Frontal cortex (tissue), 4 donors: ENCODE data around the gene SCMH1. TPM values are rescaled to one million over a fixed set of nuclear protein-coding genes. Genes with fewer than 3 reads are reported as not detected.

Experiments used
- DNase-seq, 2 donors: peaks; one replicate each; pipeline ENCODE4 v3.0.0; 2012; ENCODE audit warnings: low spot score in 2 of 2
- FAIRE-seq: peaks from 2 replicates; lab custom pipeline; 2012; peaks lifted over from hg19 to GRCh38; lab: Jason Lieb, UNC
- total RNA-seq: library from RNA; depleted of rRNA; stranded (reverse); fragments of >200 nt; gene quantifications from one replicate; pipeline ENCODE4 v1.2.3, GENCODE V29; 2014
- donor health status: control.
- donor health status: control.
- donor health status: control.

Gene SCMH1
- 29.8 TPM for total RNA-seq

GRCh38 chr1:41241749-41242341 lies at the start of gene SCMH1:
TSS of gene SCMH1 (minus strand) at chr1:41242306. CDS start at chr1:41186133, 56,173 bp downstream.
- DNase-seq (peak; percentile 78 to 81), FAIRE-seq (no peak)

- DNase-seq, result no peak
Observed at GRCh38 chr1:41291195-41291594, 49.1 kb upstream of the SCMH1 start.

DNA sequence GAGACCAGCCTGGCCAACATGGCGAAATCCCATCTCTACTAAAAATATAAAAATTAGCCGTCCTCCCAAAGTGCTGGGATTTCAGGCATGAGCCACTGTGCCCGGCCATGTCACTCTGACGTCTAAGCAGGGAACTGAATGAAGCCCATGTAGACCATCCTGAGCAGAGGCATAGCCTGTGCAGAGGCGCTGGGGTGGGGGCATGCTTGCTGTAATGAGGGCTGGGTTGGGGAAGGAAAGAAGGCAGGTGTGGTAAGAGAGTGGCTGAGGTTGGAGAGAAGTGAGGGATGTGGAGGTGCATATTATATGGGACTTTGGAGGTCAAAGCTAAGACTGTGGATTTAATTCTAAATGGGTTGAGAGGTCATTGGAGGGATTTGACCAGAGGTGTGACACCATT lies 47.1 kb upstream of the SCMH1 start:
- DNase-seq, result no peak
- FAIRE-seq, result no peak

More at GRCh38 chr1:41291195-41291594, 49.1 kb upstream of the SCMH1 start:
- no peak for FAIRE-seq

- FAIRE-seq, result no peak
Observed at GRCh38 chr1:41286992-41287391, 44.9 kb upstream of the SCMH1 start.

GRCh38 chr1:41286486-41286885 lies 44.4 kb upstream of the SCMH1 start:
- DNase-seq (no peak), FAIRE-seq (no peak)

More at GRCh38 chr1:41286992-41287391, 44.9 kb upstream of the SCMH1 start:
- no peak for DNase-seq

DNA sequence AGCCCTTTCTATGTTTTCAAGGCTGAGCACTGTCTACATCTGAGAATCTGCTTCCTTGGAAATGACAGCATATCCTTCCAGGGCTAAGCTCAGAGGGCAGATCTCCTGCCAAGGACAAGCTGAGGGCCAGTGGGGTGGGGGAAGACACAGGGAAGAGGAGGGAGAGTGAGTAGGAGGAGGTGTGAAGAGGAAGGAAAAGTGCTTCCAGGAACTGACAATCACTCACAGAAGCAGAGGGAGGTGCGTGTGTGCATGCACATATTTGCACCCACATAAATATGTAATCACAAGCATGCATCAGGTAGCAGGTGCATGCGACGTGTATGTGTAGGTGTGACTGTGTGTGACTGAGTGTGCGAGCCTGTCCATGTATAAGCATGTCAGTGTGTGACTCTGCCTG lies 43.7 kb upstream of the SCMH1 start:
- no peak for DNase-seq

DNA sequence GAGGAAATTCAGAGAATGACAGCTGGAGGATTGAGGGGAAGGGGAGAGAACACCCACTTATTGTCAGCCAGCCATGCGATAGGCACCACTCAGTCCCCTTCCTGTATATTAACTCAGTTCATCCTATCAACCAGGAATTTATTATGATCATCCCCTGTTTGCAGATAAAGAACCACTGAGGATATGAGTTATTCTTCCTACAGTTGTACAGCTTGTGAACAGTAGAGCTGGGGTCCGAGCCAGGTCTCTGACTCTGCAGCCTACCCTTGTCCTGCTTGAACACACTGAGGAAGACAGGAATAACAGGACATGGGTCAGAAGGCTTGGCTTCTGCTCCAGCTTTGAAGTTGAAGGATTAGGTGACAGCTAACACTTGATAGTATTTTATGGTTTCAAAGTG lies 42.0 kb upstream of the SCMH1 start:
- DNase-seq (no peak), FAIRE-seq (no peak)

More for the DNA sequence above, 43.7 kb upstream of the SCMH1 start:
- FAIRE-seq, result no peak

GRCh38 chr1:41282679-41283317 lies 40.7 kb upstream of the SCMH1 start:
- FAIRE-seq (no peak), DNase-seq (peak in 1 of 2 donors; percentile 34)

DNA sequence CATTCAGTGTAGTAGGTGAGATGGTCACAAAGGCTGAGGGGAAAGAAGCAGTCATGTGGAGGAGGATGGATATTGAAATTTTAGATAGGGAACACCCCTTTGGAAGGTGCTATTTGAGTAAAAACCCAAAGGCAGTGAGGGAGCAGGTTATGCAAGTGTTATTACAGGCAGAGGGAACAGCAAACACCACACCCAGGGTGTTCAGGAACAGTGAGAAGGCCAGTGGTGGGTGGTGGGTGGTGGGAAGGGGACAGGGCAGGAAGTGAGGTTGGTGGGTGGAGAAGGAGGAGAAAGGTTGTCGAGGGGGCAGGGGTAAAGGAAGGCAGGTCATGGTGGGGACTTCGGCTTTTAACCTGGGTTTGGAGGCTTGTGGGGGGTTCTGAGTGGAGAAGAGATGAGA lies 39.2 kb upstream of the SCMH1 start:
- DNase-seq (no peak), FAIRE-seq (no peak)

GRCh38 chr1:41280202-41281032 lies 38.3 kb upstream of the SCMH1 start:
- no peak for FAIRE-seq
- DNase-seq, result no peak

DNA sequence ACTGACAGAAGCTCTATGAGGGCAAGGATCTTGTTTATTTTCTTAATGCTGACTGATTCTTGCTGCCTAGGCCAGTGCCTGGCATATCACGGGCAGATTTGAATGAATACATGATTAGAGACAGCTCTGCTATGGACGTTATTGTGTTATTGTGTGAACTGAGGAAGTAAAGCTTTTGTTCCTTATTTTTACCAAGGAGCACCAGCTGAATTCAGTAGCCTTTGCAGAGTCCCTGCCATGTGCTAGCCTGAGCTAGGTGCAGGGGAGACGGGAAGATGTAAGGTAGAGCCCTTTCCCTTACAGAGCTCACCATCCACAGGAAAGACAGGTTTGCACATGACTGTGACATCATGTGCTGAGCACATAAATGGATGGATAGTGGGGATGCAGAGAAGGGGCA lies 36.0 kb upstream of the SCMH1 start:
- no peak for DNase-seq
- FAIRE-seq, result no peak

- FAIRE-seq (no peak), DNase-seq (no peak)
Observed at GRCh38 chr1:41277371-41277975, 35.4 kb upstream of the SCMH1 start.

- FAIRE-seq (no peak), DNase-seq (no peak)
Observed at GRCh38 chr1:41275831-41276230, 33.7 kb upstream of the SCMH1 start.

DNA sequence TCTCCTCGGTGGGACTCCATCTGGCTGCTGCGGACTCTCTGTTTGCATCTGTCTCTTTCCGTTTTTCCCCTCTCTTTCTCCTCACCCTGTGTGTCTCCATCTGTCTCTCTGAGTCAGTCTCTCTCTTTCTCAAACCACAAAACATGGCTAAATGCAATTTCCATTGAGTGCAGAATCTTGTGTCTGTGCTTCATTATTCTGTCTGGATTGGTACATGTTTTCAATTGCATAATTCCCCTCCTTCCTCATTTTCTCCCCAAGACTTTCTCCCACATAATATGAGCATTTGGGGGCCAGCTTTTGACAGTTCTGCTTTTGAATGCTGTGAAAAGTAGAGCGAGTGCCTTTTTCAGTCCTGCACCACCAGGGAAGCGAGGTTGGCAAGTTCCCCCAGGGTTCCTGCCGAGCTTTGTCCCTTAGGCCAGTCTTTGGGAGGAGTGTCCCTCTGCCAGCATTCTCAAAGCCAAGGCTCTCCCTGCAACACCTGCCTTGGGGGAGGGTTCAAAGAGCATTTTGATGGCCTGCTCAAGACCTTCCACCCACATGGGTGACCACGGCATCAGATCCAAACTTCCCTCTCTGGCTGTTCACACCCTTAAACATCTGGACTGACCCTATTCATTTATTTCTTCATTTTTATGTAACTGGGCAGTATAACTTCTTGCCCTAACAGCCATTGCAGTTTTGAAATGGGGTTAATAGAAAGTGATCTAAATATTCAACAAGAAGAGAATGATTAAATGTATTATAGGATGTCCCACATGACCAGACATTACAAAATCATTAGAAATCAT lies 32.8 kb upstream of the SCMH1 start:
- FAIRE-seq, result no peak
- DNase-seq, result no peak

GRCh38 chr1:41272601-41273000 lies 30.5 kb upstream of the SCMH1 start:
- DNase-seq (no peak), FAIRE-seq (no peak)

- DNase-seq (peak; percentile 40 to 81), FAIRE-seq (no peak)
Observed at GRCh38 chr1:41268154-41268770, 26.2 kb upstream of the SCMH1 start.

DNA sequence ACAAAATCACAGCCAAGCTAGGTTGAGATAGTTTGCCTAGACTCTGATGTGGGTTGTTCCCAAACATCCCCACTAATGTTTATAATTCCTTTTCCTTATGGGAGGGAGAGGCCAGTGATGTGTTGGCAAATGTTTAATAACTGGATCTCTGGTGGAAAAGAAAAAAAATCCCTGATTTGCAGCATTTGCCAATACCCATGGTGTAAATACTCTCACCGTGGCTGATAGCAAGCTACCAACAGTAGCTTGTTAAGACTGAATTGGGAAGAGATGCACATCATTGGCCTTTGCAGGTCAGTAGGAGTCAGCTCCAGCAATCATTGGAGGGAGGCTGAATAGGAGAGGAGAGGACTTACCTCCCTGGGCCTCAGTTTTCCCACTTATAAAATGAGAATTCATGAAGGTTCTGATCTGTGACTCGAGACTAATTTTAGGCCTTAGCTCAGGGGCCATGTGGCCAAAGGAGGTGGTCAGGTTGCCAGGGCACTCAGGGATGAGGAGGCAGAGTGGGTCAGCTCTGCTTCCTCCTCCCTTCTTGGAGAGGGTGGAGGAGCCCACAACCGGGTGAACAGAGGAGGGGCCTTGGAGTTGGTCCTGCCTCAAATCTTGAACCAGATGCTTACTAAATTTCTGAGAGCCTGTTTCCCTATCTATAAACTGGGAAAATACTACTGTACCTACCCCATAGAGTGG lies 20.0 kb upstream of the SCMH1 start:
- FAIRE-seq (no peak), DNase-seq (no peak)

DNA sequence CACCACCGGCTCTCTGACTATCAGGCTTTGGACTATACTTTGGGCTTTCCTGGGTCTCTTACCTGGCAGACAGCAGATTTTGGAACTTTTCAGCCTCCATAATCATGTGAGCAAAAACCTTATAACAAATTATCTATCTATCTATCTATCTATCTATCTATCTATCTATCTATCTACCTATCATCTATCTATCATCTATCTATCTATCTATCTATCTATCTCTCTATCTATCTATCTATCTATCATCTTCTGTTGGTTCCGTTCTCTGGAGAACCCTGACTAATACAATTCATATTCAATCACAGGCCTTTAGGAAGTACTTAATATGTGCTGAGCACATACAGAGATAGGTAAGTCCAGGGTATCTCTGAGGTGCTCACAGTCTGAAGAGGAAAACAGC lies 18.7 kb upstream of the SCMH1 start:
- FAIRE-seq (no peak), DNase-seq (no peak)

DNA sequence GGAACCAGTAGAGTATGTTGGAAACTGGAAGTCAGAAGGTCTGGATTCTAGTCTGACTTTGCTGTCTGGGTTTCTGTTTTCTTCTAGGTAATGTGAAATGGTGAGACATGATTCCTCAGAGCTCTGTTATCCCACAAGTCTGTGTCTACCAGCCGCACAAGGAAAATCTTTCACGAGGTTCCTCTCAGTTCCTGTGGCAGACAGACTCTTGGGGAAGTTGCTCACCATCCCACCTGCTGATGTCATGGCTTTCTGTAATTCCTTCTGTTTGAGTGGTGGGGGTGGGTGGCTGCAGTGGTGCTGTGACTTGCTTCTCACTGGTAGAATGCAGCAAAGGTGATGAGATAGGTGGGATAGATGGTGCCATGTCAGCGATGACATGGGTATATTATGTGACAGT lies 17.1 kb upstream of the SCMH1 start:
- DNase-seq, result no peak
- FAIRE-seq, result no peak
